Endothelial cell of umbilical vein (primary cell): ENCODE results near the gene AADACL4. TPM values are rescaled to one million over a fixed set of nuclear protein-coding genes. Genes with fewer than 3 reads are reported as not detected.

Source experiments
- BruUV-seq: library from RNA; stranded (reverse); fragments of 400-500 nt; replicated peaks from 2 replicates; lab custom pipeline; 2021; lab: Mats Ljungman, UMichigan
- CTCF ChIA-PET: fragments of 300-600, 350-600 bp; sonication (Branson Sonifier 250); formaldehyde crosslinking; loops from one replicate; lab custom pipeline; 2021; ENCODE audit warnings: antibody characterized with exemption, inconsistent platforms; lab: Charles Lee
- POLR2A ChIA-PET: fragments of 300-600, 350-600 bp; sonication (Branson Sonifier 250); formaldehyde crosslinking; loops from one replicate; lab custom pipeline; 2021; ENCODE audit warnings: antibody characterized with exemption, inconsistent platforms; lab: Charles Lee
- DNase-seq: peaks from one replicate; pipeline ENCODE4 v3.0.0-alpha.2; 2011; ENCODE audit warnings: low read depth, low spot score
- FAIRE-seq: peaks from 2 replicates; lab custom pipeline; 2011; peaks lifted over from hg19 to GRCh38; lab: Jason Lieb, UNC
- H2AFZ ChIP-seq: 2 replicates; pipeline ENCODE4 v1.6.0; 2012; ENCODE audit warnings: low read depth, low read length, control low read depth, inconsistent platforms
- H3K27ac ChIP-seq: 2 replicates; pipeline ENCODE4 v1.5.1; 2011; ENCODE audit warnings: low read depth, mild to moderate bottlenecking, control low read depth, low read length, moderate library complexity; ENCODE audit not compliant: insufficient read depth
- H3K27me3 ChIP-seq, 2 experiments: 2 replicates each; pipeline versions ENCODE4 v1.6.0 to v1.6.1; 2011; ENCODE audit warnings: low read length in 2 of 2, mixed read lengths in 1 of 2; ENCODE audit not compliant: control insufficient read depth in 2 of 2, insufficient read depth in 2 of 2
- H3K36me3 ChIP-seq, 2 experiments: 2 replicates in 1 of 2; 3 replicates in 1 of 2; pipeline ENCODE4 v1.5.1; 2011; ENCODE audit warnings: low read length in 2 of 2, mild to moderate bottlenecking in 1 of 2, moderate library complexity in 1 of 2; ENCODE audit not compliant: control insufficient read depth in 2 of 2, insufficient read depth in 2 of 2; ENCODE audit errors: extremely low read depth in 1 of 2
- H3K4me1 ChIP-seq: 3 replicates; pipeline ENCODE4 v1.5.1; 2011; ENCODE audit warnings: mild to moderate bottlenecking, low read length; ENCODE audit not compliant: control insufficient read depth, insufficient read depth; ENCODE audit errors: extremely low read depth
- H3K4me2 ChIP-seq: 2 replicates; pipeline ENCODE4 v1.6.1; 2011; ENCODE audit warnings: low read length, control low read depth, mixed read lengths; ENCODE audit not compliant: insufficient read depth
- H3K4me3 ChIP-seq, 3 experiments: fragments of 200-600 bp in 1 of 3; sonication (generic), shearing (Covaris generic) in 1 of 3; replicated peaks in 1 of 3; 2 replicates each; pipeline ENCODE4 v1.5.1; 2011 to 2016; ENCODE audit warnings: control low read depth in 3 of 3, low read length in 3 of 3, mild to moderate bottlenecking in 2 of 3, inconsistent platforms in 1 of 3, low read depth in 1 of 3, moderate library complexity in 1 of 3; ENCODE audit not compliant: insufficient read depth in 1 of 3
- H3K79me2 ChIP-seq: 2 replicates; pipeline ENCODE4 v1.6.0; 2012; ENCODE audit warnings: low read length, inconsistent platforms; ENCODE audit not compliant: control insufficient read depth, insufficient read depth
- H3K9ac ChIP-seq: replicated peaks from 2 replicates; pipeline ENCODE3; 2011; ENCODE audit warnings: low read length, control low read depth; ENCODE audit not compliant: insufficient read depth; ENCODE audit errors: extremely low read depth
- H3K9me1 ChIP-seq: replicated peaks from 3 replicates; pipeline ENCODE4 v1.6.0; 2011; ENCODE audit warnings: mild to moderate bottlenecking, low read length; ENCODE audit not compliant: control insufficient read depth, insufficient read depth; ENCODE audit errors: extremely low read depth
- H3K9me3 ChIP-seq: replicated peaks from 2 replicates; pipeline ENCODE4 v1.5.1; 2012; ENCODE audit warnings: low read length, inconsistent platforms; ENCODE audit not compliant: control insufficient read depth, insufficient read depth
- H4K20me1 ChIP-seq: replicated peaks from 2 replicates; pipeline ENCODE3; 2011; ENCODE audit warnings: mild to moderate bottlenecking, low read length; ENCODE audit not compliant: control insufficient read depth, insufficient read depth; ENCODE audit errors: extremely low read depth
- CTCF ChIP-seq, 2 donors: IDR thresholded peaks; 1 replicate in 1 of 2; 2 replicates in 1 of 2; pipeline ENCODE4 v1.5.1; 2011; ENCODE audit warnings: low read length in 2 of 2, mild to moderate bottlenecking in 2 of 2, moderate library complexity in 2 of 2, control low read depth in 1 of 2, inconsistent platforms in 1 of 2, low read depth in 1 of 2; ENCODE audit not compliant: insufficient read depth in 1 of 2; ENCODE audit errors: extremely low read depth in 1 of 2
- EZH2 ChIP-seq: IDR thresholded peaks from 2 replicates; pipeline ENCODE4 v1.6.1; 2012; ENCODE audit warnings: borderline replicate concordance, low read depth, mild to moderate bottlenecking, moderate library complexity, low read length, inconsistent platforms; ENCODE audit not compliant: severe bottlenecking
- GATA2 ChIP-seq: IDR thresholded peaks from 2 replicates; pipeline ENCODE4 v1.7.0; 2011; ENCODE audit warnings: low read depth, mild to moderate bottlenecking, moderate library complexity, mixed read lengths, low read length; ENCODE audit not compliant: insufficient read length, insufficient read depth
- JUN ChIP-seq: IDR thresholded peaks from 2 replicates; pipeline ENCODE4 v1.6.1; 2011; ENCODE audit warnings: borderline replicate concordance, low read depth; ENCODE audit not compliant: insufficient read length, insufficient read depth
- MAX ChIP-seq: IDR thresholded peaks from 2 replicates; pipeline ENCODE4 v1.6.1; 2011; ENCODE audit not compliant: insufficient read depth, insufficient read length
- POLR2A ChIP-seq: IDR thresholded peaks from 2 replicates; pipeline ENCODE4 v1.6.1; 2012; ENCODE audit warnings: low read depth, mild to moderate bottlenecking, control low read depth, low read length
- POLR2AphosphoS5 ChIP-seq: IDR thresholded peaks from 2 replicates; pipeline ENCODE4 v1.6.1; 2012; ENCODE audit warnings: low read depth, mild to moderate bottlenecking, control low read depth, low read length, moderate library complexity; ENCODE audit not compliant: insufficient read depth
- dilution Hi-C: fragments of 300-500 bp; cut with MboI; formaldehyde crosslinking; loops from one replicate; pipeline ENCODE4 v1.15.0; 2019; ENCODE audit warnings: low sequenced_read_pairs; ENCODE audit not compliant: extremely low pct_ligation_motif_present
- intact Hi-C: fragments of 100-400 bp; cut with micrococcal nuclease; formaldehyde crosslinking; loops from one replicate; pipeline ENCODE4 v1.10.0; 2022
- polyA plus RNA-seq, 4 experiments: library from polyadenylated mRNA; depleted of rRNA in 3 of 4; stranded (reverse) in 3 of 4; unstranded in 1 of 4; fragments of >200 nt; gene quantifications; 2 replicates each; pipeline versions ENCODE4 v1.2.1 to v1.2.3, GENCODE V29; 2011 to 2012; ENCODE audit warnings: missing spikeins in 1 of 4
- total RNA-seq: library from RNA; stranded (reverse); gene quantifications from 2 replicates; pipeline ENCODE4 v1.2.3, GENCODE V29; 2021

The AADACL4 gene
- total and polyA plus RNA-seq, 2 donors (not counting 3 experiments of a cell fraction or from before 2014, with no cell fraction given), result not detected

- Histone ChIP-seq H3K4me3 (no peak overlapping the region), H3K27ac (no peak overlapping the region), H3K9ac (peak overlapping the region; percentile 32), H2AFZ (no peak overlapping the region), H3K9me1 (no peaks in the 10 kb centered on the region), H3K4me1 (peaks cover 28% of the 10 kb centered on the region), H3K4me2 (no peak overlapping the region), H3K79me2 (no peaks in the 10 kb centered on the region), H3K27me3 (no peaks in the 10 kb centered on the region), H3K36me3 (peaks cover 0 to 7% of the 10 kb centered on the region in 2 experiments), H4K20me1 (no peaks in the 10 kb centered on the region), H3K9me3 (no peaks in the 10 kb centered on the region)
- intact Hi-C loops, result no loop called here
- BruUV-seq, result no TSS peak
- DNase-seq (no peak), FAIRE-seq (no peak)
- POLR2A ChIA-PET, result interaction anchor here (1.3 to 1.5 kb wide), 2 partner anchors 116 to 160 kb away, joined by 4 read pairs; no protein-coding TSS in a partner anchor
- TF ChIP-seq POLR2A (no peak), MAX (no peak), CTCF (IDR thresholded peaks at IDR 0.05; ENCODE audit: extremely low read depth in 1 of 2, insufficient read depth in 1 of 2, low read depth in 1 of 2, low read length in 2 of 2) (no peak), EZH2 (no peak), POLR2AphosphoS5 (no peak), GATA2 (no peak), JUN (no peak)
- CTCF ChIA-PET, result interaction anchor here (1.0 to 1.7 kb wide), 7 partner anchors 10 to 280 kb away, joined by 3 to 9 read pairs (median 3); no protein-coding TSS in a partner anchor
- dilution Hi-C loops, result no loop called here
Measured at GRCh38 chr1:12594490-12594889, 49.4 kb upstream of the AADACL4 start.
